ENCODE results near the gene MEGF11. TPM values are rescaled to one million over a fixed set of nuclear protein-coding genes. Genes with fewer than 3 reads are reported as not detected.

MEGF11 gene
- total RNA-seq, 1 experiment from 2014 or later = 0.09 TPM

GRCh38 chr15:66222273-66223198 lies 31.0 kb downstream of the MEGF11 start:
- no peak for TF ChIP-seq CTCF (IDR thresholded peaks at IDR 0.05; ENCODE audit: unreplicated experiment)
- intact Hi-C loops (cut with micrococcal nuclease) = no loop called here
- Mint-ChIP-seq H3K27ac (ENCODE audit: low read depth, unreplicated experiment) (no peak overlapping the region), H3K27me3 (ENCODE audit: insufficient read depth, unreplicated experiment) (peaks cover 10% of the 10 kb centered on the region), H3K4me1 (ENCODE audit: insufficient read depth, unreplicated experiment) (no peaks in the 10 kb centered on the region), H3K9me3 (ENCODE audit: unreplicated experiment) (no peaks in the 10 kb centered on the region), H3K4me3 (ENCODE audit: unreplicated experiment) (no peak overlapping the region), H3K36me3 (ENCODE audit: insufficient read depth, unreplicated experiment) (no peaks in the 10 kb centered on the region)
- no TSS peak for BruUV-seq (replicated peaks)
- ChIA-PET POLR2A (interaction anchor here (0.7 kb wide), 1 partner anchor 17 kb away, joined by 3 read pairs; no protein-coding TSS in a partner anchor), CTCF (interaction anchor here (0.9 kb wide), 1 partner anchor 27 kb away, joined by 3 read pairs; no protein-coding TSS in a partner anchor)
- no peak for DNase-seq (ENCODE audit: unreplicated experiment)

GRCh38 chr15:66221126-66221525 lies 32.4 kb downstream of the MEGF11 start:
- POLR2A ChIA-PET = interaction anchor here (0.7 kb wide), 1 partner anchor 516 kb away, joined by 3 read pairs; no protein-coding TSS in a partner anchor
- intact Hi-C loops (cut with micrococcal nuclease) = no loop called here
- BruUV-seq (replicated peaks) = no TSS peak
- TF ChIP-seq CTCF (IDR thresholded peaks at IDR 0.05; ENCODE audit: unreplicated experiment) = no peak
- DNase-seq (ENCODE audit: unreplicated experiment) = no peak
- no peaks in the 10 kb centered on the region for H3K9me3 Mint-ChIP-seq (ENCODE audit: unreplicated experiment)
- H3K4me3 Mint-ChIP-seq (ENCODE audit: unreplicated experiment) = no peak overlapping the region
- no peaks in the 10 kb centered on the region for H3K36me3 Mint-ChIP-seq (ENCODE audit: insufficient read depth, unreplicated experiment)
- peaks cover 10% of the 10 kb centered on the region for H3K27me3 Mint-ChIP-seq (ENCODE audit: insufficient read depth, unreplicated experiment)
- CTCF ChIA-PET = no interaction called here
- H3K27ac Mint-ChIP-seq (ENCODE audit: low read depth, unreplicated experiment) = no peak overlapping the region
- no peaks in the 10 kb centered on the region for H3K4me1 Mint-ChIP-seq (ENCODE audit: insufficient read depth, unreplicated experiment)

- Mint-ChIP-seq H3K4me1 (ENCODE audit: insufficient read depth, unreplicated experiment) (no peaks in the 10 kb centered on the region), H3K9me3 (ENCODE audit: unreplicated experiment) (no peaks in the 10 kb centered on the region), H3K27ac (ENCODE audit: low read depth, unreplicated experiment) (no peak overlapping the region), H3K4me3 (ENCODE audit: unreplicated experiment) (no peak overlapping the region), H3K27me3 (ENCODE audit: insufficient read depth, unreplicated experiment) (peaks cover 10% of the 10 kb centered on the region), H3K36me3 (ENCODE audit: insufficient read depth, unreplicated experiment) (no peaks in the 10 kb centered on the region)
- ChIA-PET POLR2A (interaction anchor here (0.7 kb wide), 1 partner anchor 517 kb away, joined by 3 read pairs; no protein-coding TSS in a partner anchor), CTCF (no interaction called here)
- DNase-seq (ENCODE audit: unreplicated experiment) = no peak
- intact Hi-C loops (cut with micrococcal nuclease) = no loop called here
- BruUV-seq (replicated peaks) = no TSS peak
- TF ChIP-seq CTCF (IDR thresholded peaks at IDR 0.05; ENCODE audit: unreplicated experiment) = no peak
These were observed 32.9 kb downstream of the MEGF11 start for GRCh38 chr15:66220601-66221000.

GRCh38 chr15:66219339-66219738 lies 34.2 kb downstream of the MEGF11 start:
- no peaks in the 10 kb centered on the region for H3K9me3 Mint-ChIP-seq (ENCODE audit: unreplicated experiment)
- peaks cover 10% of the 10 kb centered on the region for H3K27me3 Mint-ChIP-seq (ENCODE audit: insufficient read depth, unreplicated experiment)
- H3K36me3 Mint-ChIP-seq (ENCODE audit: insufficient read depth, unreplicated experiment) = no peaks in the 10 kb centered on the region
- H3K27ac Mint-ChIP-seq (ENCODE audit: low read depth, unreplicated experiment) = no peak overlapping the region
- H3K4me3 Mint-ChIP-seq (ENCODE audit: unreplicated experiment) = no peak overlapping the region
- no TSS peak for BruUV-seq (replicated peaks)
- DNase-seq (ENCODE audit: unreplicated experiment) = no peak
- no peak for TF ChIP-seq CTCF (IDR thresholded peaks at IDR 0.05; ENCODE audit: unreplicated experiment)
- no peaks in the 10 kb centered on the region for H3K4me1 Mint-ChIP-seq (ENCODE audit: insufficient read depth, unreplicated experiment)
- ChIA-PET CTCF (no interaction called here), POLR2A (no interaction called here)
- intact Hi-C loops (cut with micrococcal nuclease) = no loop called here
